SK-N-SH treated with all-trans-retinoic acid at 6 μM for 48 hours (cell line): ENCODE data around the gene TTC39C.

ENCODE experiments used
- ATAC-seq: fragments of 200-7000 bp; cut with Tn5 transposase; 3 replicates; pipeline ENCODE4 v1.9.1; 2020; ENCODE audit warnings: mild to moderate bottlenecking, moderate library complexity
- CSDC2 ChIP-seq: fragments of 250-450 bp; sonication (Bioruptor Pico); IDR thresholded peaks from 2 replicates; pipeline ENCODE4 v1.5.0; 2020; ENCODE audit warnings: mild to moderate bottlenecking, moderate library complexity
- ESRRG ChIP-seq: fragments of 250-450 bp; sonication (Bioruptor Pico); IDR thresholded peaks from 2 replicates; pipeline ENCODE4 v1.6.1; 2021; ENCODE audit warnings: mild to moderate bottlenecking
- GLIS3 ChIP-seq: fragments of 250-450 bp; sonication (Bioruptor Pico); IDR thresholded peaks from 2 replicates; pipeline ENCODE4 v1.5.0; 2020; ENCODE audit warnings: mild to moderate bottlenecking, moderate library complexity
- ISL1 ChIP-seq: fragments of 250-450 bp; sonication (Bioruptor Pico); IDR thresholded peaks from 2 replicates; pipeline ENCODE4 v2.1.2; 2022; ENCODE audit warnings: mild to moderate bottlenecking, moderate library complexity
- OSR1 ChIP-seq: fragments of 250-450 bp; sonication (Bioruptor Pico); IDR thresholded peaks from 2 replicates; pipeline ENCODE4 v1.8.0; 2022; ENCODE audit warnings: moderate library complexity, mild to moderate bottlenecking, inconsistent platforms
- PPARA ChIP-seq: fragments of 250-450 bp; sonication (Bioruptor Pico); IDR thresholded peaks from 2 replicates; pipeline ENCODE4 v1.5.0; 2020; ENCODE audit warnings: mild to moderate bottlenecking, borderline replicate concordance
- RARB ChIP-seq: fragments of 250-450 bp; sonication (Bioruptor Pico); IDR thresholded peaks from 2 replicates; pipeline ENCODE4 v1.8.0; 2021; ENCODE audit warnings: mild to moderate bottlenecking, moderate library complexity
- SNAI2 ChIP-seq: fragments of 250-450 bp; sonication (Bioruptor Pico); IDR thresholded peaks from 2 replicates; pipeline ENCODE4 v1.5.0; 2020; ENCODE audit warnings: mild to moderate bottlenecking, moderate library complexity
- TCF4 ChIP-seq: fragments of 250-450 bp; sonication (Bioruptor Pico); IDR thresholded peaks from 2 replicates; pipeline ENCODE4 v1.8.0; 2021; ENCODE audit warnings: mild to moderate bottlenecking, moderate library complexity, borderline replicate concordance
- TOX ChIP-seq: fragments of 250-450 bp; sonication (Bioruptor Pico); IDR thresholded peaks from 2 replicates; pipeline ENCODE4 v1.8.0; 2021; ENCODE audit warnings: mild to moderate bottlenecking, moderate library complexity, borderline replicate concordance
- ZC3H10 ChIP-seq: fragments of 250-450 bp; sonication (Bioruptor Pico); IDR thresholded peaks from 2 replicates; pipeline ENCODE4 v1.5.1; 2021; ENCODE audit warnings: mild to moderate bottlenecking, moderate library complexity
- ZFP3 ChIP-seq: fragments of 250-450 bp; sonication (Bioruptor Pico); IDR thresholded peaks from 2 replicates; pipeline ENCODE4 v1.5.0; 2020; ENCODE audit warnings: mild to moderate bottlenecking, moderate library complexity
- ZFP30 ChIP-seq: fragments of 450-650 bp; formaldehyde crosslinking; IDR thresholded peaks from 2 replicates; pipeline ENCODE4 v1.5.0; 2022; ENCODE audit warnings: mild to moderate bottlenecking, moderate library complexity
- ZNF565 ChIP-seq: fragments of 450-650 bp; formaldehyde crosslinking; conservative IDR thresholded peaks from 2 replicates; pipeline ENCODE4 v1.5.0; 2020; ENCODE audit warnings: low read depth, mild to moderate bottlenecking, moderate library complexity
- ZNF70 ChIP-seq: fragments of 450-650 bp; formaldehyde crosslinking; IDR thresholded peaks from 2 replicates; pipeline ENCODE4 v1.5.0; 2020; ENCODE audit warnings: mild to moderate bottlenecking, moderate library complexity
- ZNF8 ChIP-seq: fragments of 450-650 bp; formaldehyde crosslinking; IDR thresholded peaks from 2 replicates; pipeline ENCODE4 v1.5.0; 2020; ENCODE audit warnings: mild to moderate bottlenecking, moderate library complexity
- TF ChIP-seq, protein P1 (sequence below): fragments of 250-450 bp; sonication (Bioruptor Pico); IDR thresholded peaks from 2 replicates; pipeline ENCODE4 v1.5.0; 2020; ENCODE audit warnings: mild to moderate bottlenecking, moderate library complexity
- TF ChIP-seq, protein P2 (sequence below): fragments of 250-450 bp; sonication (Bioruptor Pico); IDR thresholded peaks from 2 replicates; pipeline ENCODE4 v1.8.0; 2020; ENCODE audit warnings: mild to moderate bottlenecking, moderate library complexity, borderline replicate concordance
- TF ChIP-seq, protein P3 (sequence below): fragments of 250-450 bp; sonication (Bioruptor Pico); IDR thresholded peaks from 2 replicates; pipeline ENCODE4 v1.5.1; 2021; ENCODE audit warnings: mild to moderate bottlenecking, moderate library complexity
- TF ChIP-seq, protein P4 (sequence below): fragments of 250-450 bp; sonication (Bioruptor Pico); IDR thresholded peaks from 2 replicates; pipeline ENCODE4 v1.8.0; 2021; ENCODE audit warnings: low read depth, mild to moderate bottlenecking, moderate library complexity, borderline replicate concordance
- TF ChIP-seq, protein P5 (sequence below): fragments of 250-450 bp; sonication (Bioruptor Pico); IDR thresholded peaks from 2 replicates; pipeline ENCODE4 v1.5.1; 2020; ENCODE audit warnings: low read depth, mild to moderate bottlenecking, moderate library complexity

Gene TTC39C

DNA sequence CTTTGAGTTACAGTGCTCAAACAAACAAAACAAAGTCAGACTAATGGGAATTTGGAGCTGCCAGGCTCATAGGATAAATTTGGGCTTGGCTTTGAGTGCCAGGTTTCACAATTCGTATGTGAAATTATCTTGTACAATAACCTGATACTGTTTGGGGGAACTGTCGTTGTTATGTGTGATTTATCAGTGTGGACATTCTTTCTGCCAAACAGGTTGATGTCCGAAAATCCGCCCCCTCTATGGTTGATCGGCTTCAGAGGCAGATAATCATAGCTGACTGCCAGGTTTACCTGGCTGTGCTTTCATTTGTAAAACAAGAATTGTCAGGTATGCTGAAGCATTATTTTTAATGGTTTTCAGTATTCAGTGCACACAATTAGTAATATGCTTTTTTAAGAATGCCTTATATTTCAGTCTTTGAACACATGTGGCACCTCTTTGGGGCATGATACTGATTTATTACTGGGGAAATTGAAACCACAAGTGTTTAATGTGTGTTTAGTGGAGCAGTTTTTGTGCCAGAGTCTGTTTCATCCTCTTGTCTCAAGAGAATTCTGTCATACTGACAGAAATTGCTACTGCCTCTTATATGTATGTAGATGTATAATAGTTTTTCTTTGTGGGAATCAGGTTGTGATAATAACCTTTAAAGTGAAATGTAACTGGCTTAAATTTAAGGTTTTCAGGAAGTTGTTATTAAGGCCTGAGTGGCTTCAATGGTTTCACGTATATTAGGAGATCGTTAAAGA is 54.6 kb downstream of the TTC39C start:
- TF ChIP-seq TCF4 (CRISPR knock-in tag), result no peak
- no peak for TF ChIP-seq ZNF565
- TF ChIP-seq, protein P1, sequence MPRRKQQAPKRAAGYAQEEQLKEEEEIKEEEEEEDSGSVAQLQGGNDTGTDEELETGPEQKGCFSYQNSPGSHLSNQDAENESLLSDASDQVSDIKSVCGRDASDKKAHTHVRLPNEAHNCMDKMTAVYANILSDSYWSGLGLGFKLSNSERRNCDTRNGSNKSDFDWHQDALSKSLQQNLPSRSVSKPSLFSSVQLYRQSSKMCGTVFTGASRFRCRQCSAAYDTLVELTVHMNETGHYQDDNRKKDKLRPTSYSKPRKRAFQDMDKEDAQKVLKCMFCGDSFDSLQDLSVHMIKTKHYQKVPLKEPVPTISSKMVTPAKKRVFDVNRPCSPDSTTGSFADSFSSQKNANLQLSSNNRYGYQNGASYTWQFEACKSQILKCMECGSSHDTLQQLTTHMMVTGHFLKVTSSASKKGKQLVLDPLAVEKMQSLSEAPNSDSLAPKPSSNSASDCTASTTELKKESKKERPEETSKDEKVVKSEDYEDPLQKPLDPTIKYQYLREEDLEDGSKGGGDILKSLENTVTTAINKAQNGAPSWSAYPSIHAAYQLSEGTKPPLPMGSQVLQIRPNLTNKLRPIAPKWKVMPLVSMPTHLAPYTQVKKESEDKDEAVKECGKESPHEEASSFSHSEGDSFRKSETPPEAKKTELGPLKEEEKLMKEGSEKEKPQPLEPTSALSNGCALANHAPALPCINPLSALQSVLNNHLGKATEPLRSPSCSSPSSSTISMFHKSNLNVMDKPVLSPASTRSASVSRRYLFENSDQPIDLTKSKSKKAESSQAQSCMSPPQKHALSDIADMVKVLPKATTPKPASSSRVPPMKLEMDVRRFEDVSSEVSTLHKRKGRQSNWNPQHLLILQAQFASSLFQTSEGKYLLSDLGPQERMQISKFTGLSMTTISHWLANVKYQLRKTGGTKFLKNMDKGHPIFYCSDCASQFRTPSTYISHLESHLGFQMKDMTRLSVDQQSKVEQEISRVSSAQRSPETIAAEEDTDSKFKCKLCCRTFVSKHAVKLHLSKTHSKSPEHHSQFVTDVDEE (CRISPR knock-in tag), result no peak
- TF ChIP-seq, protein P2, sequence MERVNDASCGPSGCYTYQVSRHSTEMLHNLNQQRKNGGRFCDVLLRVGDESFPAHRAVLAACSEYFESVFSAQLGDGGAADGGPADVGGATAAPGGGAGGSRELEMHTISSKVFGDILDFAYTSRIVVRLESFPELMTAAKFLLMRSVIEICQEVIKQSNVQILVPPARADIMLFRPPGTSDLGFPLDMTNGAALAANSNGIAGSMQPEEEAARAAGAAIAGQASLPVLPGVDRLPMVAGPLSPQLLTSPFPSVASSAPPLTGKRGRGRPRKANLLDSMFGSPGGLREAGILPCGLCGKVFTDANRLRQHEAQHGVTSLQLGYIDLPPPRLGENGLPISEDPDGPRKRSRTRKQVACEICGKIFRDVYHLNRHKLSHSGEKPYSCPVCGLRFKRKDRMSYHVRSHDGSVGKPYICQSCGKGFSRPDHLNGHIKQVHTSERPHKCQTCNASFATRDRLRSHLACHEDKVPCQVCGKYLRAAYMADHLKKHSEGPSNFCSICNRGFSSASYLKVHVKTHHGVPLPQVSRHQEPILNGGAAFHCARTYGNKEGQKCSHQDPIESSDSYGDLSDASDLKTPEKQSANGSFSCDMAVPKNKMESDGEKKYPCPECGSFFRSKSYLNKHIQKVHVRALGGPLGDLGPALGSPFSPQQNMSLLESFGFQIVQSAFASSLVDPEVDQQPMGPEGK, result no peak
- TF ChIP-seq PPARA, result no peak
- no peak for TF ChIP-seq ZNF70 (CRISPR knock-in tag)
- no peak for TF ChIP-seq TOX
- TF ChIP-seq ZNF8, result no peak
- TF ChIP-seq CSDC2 (CRISPR knock-in tag), result no peak
- TF ChIP-seq, protein P3, sequence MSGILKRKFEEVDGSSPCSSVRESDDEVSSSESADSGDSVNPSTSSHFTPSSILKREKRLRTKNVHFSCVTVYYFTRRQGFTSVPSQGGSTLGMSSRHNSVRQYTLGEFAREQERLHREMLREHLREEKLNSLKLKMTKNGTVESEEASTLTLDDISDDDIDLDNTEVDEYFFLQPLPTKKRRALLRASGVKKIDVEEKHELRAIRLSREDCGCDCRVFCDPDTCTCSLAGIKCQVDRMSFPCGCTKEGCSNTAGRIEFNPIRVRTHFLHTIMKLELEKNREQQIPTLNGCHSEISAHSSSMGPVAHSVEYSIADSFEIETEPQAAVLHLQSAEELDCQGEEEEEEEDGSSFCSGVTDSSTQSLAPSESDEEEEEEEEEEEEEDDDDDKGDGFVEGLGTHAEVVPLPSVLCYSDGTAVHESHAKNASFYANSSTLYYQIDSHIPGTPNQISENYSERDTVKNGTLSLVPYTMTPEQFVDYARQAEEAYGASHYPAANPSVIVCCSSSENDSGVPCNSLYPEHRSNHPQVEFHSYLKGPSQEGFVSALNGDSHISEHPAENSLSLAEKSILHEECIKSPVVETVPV (CRISPR knock-in tag), result no peak
- TF ChIP-seq SNAI2, result no peak
- no peak for ATAC-seq

DNA sequence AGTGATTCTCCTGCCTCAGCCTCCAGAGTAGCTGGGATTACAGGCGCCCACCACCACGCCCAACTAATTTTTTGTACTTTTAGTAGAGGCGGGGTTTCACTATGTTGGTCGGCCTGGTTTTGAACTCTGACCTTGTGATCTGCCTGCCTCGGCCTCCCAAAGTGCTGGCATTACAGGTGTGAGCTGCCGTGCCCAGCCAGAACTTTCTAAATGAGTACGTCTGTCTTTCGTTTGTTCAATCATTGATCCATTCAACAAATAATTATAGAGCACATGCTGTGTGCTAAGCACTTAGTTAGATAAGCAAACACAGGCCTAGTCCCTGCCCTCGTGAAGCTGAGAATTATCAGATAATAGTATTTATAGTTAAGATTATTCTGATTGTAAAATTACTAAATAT is 56.5 kb downstream of the TTC39C start:
- ATAC-seq, result no peak
- TF ChIP-seq, protein P4, sequence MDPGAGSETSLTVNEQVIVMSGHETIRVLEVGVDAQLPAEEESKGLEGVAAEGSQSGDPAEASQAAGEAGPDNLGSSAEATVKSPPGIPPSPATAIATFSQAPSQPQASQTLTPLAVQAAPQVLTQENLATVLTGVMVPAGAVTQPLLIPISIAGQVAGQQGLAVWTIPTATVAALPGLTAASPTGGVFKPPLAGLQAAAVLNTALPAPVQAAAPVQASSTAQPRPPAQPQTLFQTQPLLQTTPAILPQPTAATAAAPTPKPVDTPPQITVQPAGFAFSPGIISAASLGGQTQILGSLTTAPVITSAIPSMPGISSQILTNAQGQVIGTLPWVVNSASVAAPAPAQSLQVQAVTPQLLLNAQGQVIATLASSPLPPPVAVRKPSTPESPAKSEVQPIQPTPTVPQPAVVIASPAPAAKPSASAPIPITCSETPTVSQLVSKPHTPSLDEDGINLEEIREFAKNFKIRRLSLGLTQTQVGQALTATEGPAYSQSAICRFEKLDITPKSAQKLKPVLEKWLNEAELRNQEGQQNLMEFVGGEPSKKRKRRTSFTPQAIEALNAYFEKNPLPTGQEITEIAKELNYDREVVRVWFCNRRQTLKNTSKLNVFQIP, result no peak
- TF ChIP-seq, protein P5, sequence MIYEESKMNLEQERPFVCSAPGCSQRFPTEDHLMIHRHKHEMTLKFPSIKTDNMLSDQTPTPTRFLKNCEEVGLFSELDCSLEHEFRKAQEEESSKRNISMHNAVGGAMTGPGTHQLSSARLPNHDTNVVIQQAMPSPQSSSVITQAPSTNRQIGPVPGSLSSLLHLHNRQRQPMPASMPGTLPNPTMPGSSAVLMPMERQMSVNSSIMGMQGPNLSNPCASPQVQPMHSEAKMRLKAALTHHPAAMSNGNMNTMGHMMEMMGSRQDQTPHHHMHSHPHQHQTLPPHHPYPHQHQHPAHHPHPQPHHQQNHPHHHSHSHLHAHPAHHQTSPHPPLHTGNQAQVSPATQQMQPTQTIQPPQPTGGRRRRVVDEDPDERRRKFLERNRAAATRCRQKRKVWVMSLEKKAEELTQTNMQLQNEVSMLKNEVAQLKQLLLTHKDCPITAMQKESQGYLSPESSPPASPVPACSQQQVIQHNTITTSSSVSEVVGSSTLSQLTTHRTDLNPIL (CRISPR knock-in tag), result no peak
- TF ChIP-seq, protein P2, result no peak
- TF ChIP-seq OSR1 (CRISPR knock-in tag) (no peak), ZFP30 (no peak), TCF4 (CRISPR knock-in tag) (no peak)
- TF ChIP-seq, protein P3 (CRISPR knock-in tag), result no peak

DNA sequence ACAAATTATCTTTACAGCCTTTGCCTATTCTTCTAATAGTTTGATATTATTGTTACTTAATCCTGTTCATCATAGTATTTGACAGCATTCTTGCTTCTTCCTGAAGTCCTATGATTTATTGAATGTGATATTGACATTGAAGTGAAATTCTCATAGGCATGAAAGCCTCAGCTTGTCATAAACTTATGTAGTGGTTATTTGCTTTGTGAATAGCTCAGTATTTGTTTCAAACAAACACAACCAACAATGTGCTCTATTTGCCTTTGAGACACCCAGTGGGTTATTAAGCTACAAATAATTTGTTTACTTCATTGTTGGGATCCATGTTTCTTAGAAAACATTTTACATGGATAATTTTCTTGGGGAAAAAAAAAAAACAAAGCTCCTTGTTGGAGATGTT is 57.2 kb downstream of the TTC39C start:
- ATAC-seq, result no peak
- TF ChIP-seq GLIS3 (CRISPR knock-in tag), result no peak
- no peak for TF ChIP-seq TOX
- TF ChIP-seq, protein P2, result no peak
- TF ChIP-seq ZFP30, result no peak
- TF ChIP-seq ESRRG (CRISPR knock-in tag), result no peak
- TF ChIP-seq ZC3H10 (CRISPR knock-in tag), result no peak
- TF ChIP-seq, protein P4, result no peak
- TF ChIP-seq ISL1 (CRISPR knock-in tag), result no peak
- TF ChIP-seq ZFP3 (CRISPR knock-in tag), result no peak
- TF ChIP-seq ZNF8, result no peak
- TF ChIP-seq ZNF565, result no peak
- TF ChIP-seq RARB (CRISPR knock-in tag), result no peak
- no peak for TF ChIP-seq TCF4 (CRISPR knock-in tag)
- TF ChIP-seq OSR1 (CRISPR knock-in tag), result no peak
- no peak for TF ChIP-seq SNAI2
